ENCODE results near the gene SLC37A1.

Gene SLC37A1

DNA sequence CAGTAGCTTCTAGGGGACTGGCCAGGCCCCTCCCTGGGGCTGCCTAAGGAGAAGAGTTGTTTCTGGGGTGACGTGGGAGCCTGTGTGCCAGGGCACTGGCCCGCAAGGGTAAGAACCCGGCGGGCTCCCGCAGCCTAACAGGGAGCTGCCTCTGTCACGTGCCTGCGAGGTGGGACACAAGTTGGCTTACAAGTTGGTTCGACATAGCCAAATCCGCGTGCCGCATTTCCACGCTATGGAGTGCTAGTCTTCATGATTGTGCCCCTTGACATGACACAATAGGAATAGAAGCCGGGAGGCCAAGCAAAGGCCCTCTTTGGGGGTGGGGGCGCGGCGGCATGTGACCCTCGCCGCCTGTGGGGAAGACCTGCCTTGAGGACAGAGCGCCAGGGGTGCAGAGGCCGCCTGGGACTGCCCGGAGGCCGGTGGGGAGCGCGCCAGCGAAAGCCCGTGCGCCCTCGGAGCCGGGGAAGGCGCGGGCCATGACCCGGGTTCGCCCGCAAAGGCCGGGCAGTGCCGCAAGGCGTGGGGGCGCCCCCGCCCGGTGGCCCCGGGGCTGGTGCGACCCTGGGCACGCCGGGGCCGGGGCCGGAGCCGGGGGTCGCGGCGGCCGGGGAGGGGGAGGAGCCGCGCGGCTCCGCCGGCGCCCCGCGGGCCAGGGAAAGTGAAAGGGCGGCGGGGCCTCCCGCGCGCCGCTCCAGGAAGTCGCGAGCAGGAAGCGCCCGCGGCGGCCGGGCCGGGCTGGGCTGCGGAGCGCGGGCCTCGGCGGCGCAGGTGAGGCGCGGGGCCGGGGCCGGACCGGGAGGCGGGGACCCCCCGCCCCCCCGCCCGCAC, at the start of gene SLC37A1:
TSS of gene SLC37A1 (plus strand) at position 702 of the 834 bp plus-strand sequence. CDS start 4,603 bp downstream, outside the sequence.
- peak within 1 kb of the TSS; percentile 97 for H3K27ac ChIP-seq
- peak; percentile 57 for TF ChIP-seq CTCF (conservative IDR thresholded peaks at IDR 0.05)

DNA sequence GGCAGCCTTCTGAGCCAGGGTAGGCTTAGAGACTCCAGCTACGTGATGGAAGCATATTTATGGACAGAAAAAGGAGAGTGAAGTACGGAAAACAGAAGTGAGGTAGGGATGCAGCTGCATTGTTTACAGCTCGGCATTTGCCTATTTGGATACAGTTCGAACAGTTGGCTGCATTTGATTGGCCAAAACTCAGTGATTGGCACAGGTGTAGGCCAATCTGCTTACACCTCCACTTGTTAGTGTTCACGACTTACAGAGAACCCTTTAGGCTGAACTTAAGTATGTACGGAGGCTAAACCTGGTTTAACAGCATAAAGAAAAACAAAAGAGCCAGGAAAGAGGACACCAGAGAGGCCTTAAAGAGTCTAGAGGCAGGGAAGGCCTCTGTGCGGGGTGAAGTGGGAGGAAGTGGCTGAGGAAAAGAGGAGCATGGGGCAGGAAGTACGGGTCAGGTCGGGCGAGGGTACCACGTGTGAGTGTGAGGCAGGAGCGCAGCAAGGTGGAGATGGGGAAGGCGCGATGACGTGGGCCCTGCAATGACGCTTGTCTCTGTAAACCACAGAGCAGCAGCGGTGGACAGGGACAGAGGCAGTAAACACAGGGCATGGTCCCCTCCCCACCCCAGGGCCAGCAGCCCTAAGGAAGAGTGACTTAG, 49.7 kb upstream of the SLC37A1 start:
- TF ChIP-seq CTCF (conservative IDR thresholded peaks at IDR 0.05), result no peak
- H3K27ac ChIP-seq, result peak overlapping the region; percentile 66; the same call in 1 of the 2 replicates

- TF ChIP-seq CTCF (conservative IDR thresholded peaks at IDR 0.05), result no peak
- H3K27ac ChIP-seq, result no peak overlapping the region
Observed at GRCh38 chr21:42465008-42465802, 48.4 kb upstream of the SLC37A1 start.

DNA sequence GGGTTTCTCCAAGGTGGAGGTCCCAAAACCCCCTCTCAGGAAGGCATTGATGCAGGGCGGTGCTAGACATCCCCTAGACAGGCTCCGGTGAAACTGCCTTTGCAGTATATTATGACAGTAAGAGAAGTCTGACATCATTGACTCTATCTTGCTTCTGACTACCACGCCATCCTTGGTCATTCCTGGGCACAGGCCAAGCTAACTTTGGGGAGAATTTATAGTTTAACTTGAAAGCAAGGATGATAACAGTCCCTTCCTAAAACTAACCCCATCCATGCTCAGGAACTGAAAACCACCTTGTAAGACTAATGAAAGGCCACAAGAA, 47.9 kb upstream of the SLC37A1 start:
- H3K27ac ChIP-seq, result no peak overlapping the region
- TF ChIP-seq CTCF (conservative IDR thresholded peaks at IDR 0.05), result no peak

DNA sequence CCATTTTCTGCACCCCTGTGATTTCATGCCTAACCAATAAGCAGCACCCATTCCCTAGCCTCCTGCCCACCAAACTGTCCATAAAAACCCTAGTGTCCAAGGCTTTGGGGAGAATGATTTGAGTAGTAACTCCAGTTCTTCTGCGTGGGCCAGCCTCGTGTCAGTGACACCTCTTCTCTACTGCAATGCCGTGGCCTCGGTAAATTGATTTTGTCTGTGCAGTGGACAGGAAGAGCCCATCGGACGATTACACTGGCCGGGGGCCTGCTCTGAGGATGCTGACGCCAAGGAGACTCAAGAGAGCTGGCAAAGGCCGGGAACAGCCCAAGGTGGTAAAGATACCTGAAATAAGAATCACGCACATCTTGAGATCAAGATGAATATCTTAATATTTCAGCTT, 47.0 kb upstream of the SLC37A1 start:
- no peak for TF ChIP-seq CTCF (conservative IDR thresholded peaks at IDR 0.05)
- H3K27ac ChIP-seq, result peak overlapping the region; percentile 78

DNA sequence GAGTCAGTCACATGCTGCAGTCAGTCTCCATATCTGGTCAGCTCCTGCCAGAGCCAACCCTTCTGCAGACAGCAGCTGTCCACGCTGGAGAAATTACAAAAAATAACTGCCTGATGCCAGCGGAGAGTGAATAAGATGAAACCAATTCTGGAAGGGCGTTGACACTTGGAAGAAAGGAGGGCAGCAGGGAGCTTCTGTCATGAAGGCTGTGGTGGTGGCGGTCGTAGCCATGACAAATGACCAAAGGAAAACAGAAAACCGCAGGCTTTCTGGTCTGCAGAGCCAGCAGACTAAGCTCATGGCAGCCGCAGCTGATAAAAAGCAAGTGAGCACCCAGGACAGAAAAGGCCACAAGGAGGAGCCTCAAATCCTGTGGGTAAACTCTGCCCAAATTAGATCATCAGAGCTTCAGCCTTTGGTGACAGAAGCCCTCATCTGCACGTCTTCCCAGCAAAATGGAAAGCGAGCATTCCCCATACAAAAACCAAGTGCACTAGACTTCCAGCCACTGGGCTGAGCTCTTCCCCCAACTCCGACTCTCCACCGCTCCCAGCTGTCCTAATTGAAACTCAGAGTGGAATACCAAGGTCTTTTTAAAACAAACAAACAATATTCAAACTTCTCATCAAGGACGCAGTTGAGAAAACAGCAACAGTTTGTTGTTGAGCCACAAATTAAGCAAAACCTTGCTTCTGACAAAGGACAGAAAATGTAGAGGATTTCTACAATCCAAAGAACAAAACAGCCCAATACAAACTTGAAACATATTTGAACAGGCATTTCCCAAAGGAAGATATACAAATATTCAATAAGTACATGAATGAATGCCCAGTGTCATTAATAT, 46.3 kb upstream of the SLC37A1 start:
- peak overlapping the region; percentile 78 for H3K27ac ChIP-seq
- TF ChIP-seq CTCF (conservative IDR thresholded peaks at IDR 0.05), result peak; percentile 72
